Glomerular visceral epithelial cell (primary cell): ENCODE measurements around the gene CEBPA.

ENCODE experiments used
- DNase-seq: peaks from one replicate; pipeline ENCODE4 v3.0.0-alpha.2; 2016; ENCODE audit errors: extremely low spot score

The CEBPA gene

GRCh38 chr19:33287438-33287837 lies 14.9 kb downstream of the CEBPA start:
- no peak for DNase-seq

- DNase-seq: no peak
Measured at GRCh38 chr19:33286899-33287298, 15.4 kb downstream of the CEBPA start.

- DNase-seq: no peak
Measured at GRCh38 chr19:33285441-33285927, 16.9 kb downstream of the CEBPA start.

- DNase-seq: no peak
Measured at GRCh38 chr19:33284756-33285155, 17.6 kb downstream of the CEBPA start.

GRCh38 chr19:33284146-33284643 lies 18.1 kb downstream of the CEBPA start:
- DNase-seq: no peak

GRCh38 chr19:33283589-33283988 lies 18.7 kb downstream of the CEBPA start:
- DNase-seq: no peak

- no peak for DNase-seq
Measured at GRCh38 chr19:33282036-33282671, 20.2 kb downstream of the CEBPA start.

GRCh38 chr19:33281296-33281926 lies 20.9 kb downstream of the CEBPA start:
- no peak for DNase-seq

- DNase-seq: no peak
Measured at GRCh38 chr19:33280351-33280921, 21.9 kb downstream of the CEBPA start.

- DNase-seq: no peak
Measured at GRCh38 chr19:33279430-33280350, 22.6 kb downstream of the CEBPA start.

GRCh38 chr19:33278403-33279269 lies 23.7 kb downstream of the CEBPA start:
- no peak for DNase-seq

GRCh38 chr19:33278023-33278402 lies 24.3 kb downstream of the CEBPA start:
- no peak for DNase-seq

- DNase-seq: no peak
Measured at GRCh38 chr19:33277434-33277833, 24.9 kb downstream of the CEBPA start.

- DNase-seq: no peak
Measured at GRCh38 chr19:33275933-33276619, 26.3 kb downstream of the CEBPA start.

GRCh38 chr19:33275559-33275932 lies 26.8 kb downstream of the CEBPA start:
- no peak for DNase-seq

GRCh38 chr19:33274663-33275558 lies 27.4 kb downstream of the CEBPA start:
- DNase-seq: no peak

- peak; percentile 56 for DNase-seq
Measured at GRCh38 chr19:33273881-33274662, 28.3 kb downstream of the CEBPA start.

- DNase-seq: no peak
Measured at GRCh38 chr19:33273065-33273736, 29.1 kb downstream of the CEBPA start.
